H1 (cell line): ENCODE measurements around the gene CEBPA. TPM values are rescaled to one million over a fixed set of nuclear protein-coding genes. Genes with fewer than 3 reads are reported as not detected.

Experiments used
- CTCF ChIA-PET: fragments of 300-600 bp; sonication (Branson Sonifier 250); formaldehyde crosslinking; loops from one replicate; lab custom pipeline; 2021; ENCODE audit not compliant: partially characterized antibody; lab: Charles Lee
- POLR2A ChIA-PET: fragments of 300-600 bp; sonication (Branson Sonifier 250); formaldehyde crosslinking; loops from one replicate; lab custom pipeline; 2021; ENCODE audit warnings: inconsistent platforms; ENCODE audit not compliant: partially characterized antibody; lab: Charles Lee
- DNase-seq, 2 experiments: peaks; one replicate each; pipeline versions ENCODE4 v3.0.0 to v3.0.0-alpha.2; 2010 to 2022; ENCODE audit warnings: low spot score in 2 of 2, low read depth in 1 of 2, mixed read lengths in 1 of 2
- FAIRE-seq: peaks from 2 replicates; lab custom pipeline; 2011; peaks lifted over from hg19 to GRCh38; lab: Jason Lieb, UNC
- H2AFZ ChIP-seq: 2 replicates; pipeline ENCODE4 v1.8.1; 2012; ENCODE audit warnings: low read length, inconsistent platforms
- H2AK5ac ChIP-seq: 2 replicates; pipeline ENCODE4 v1.6.1; 2013; ENCODE audit warnings: low read depth, low read length
- H2BK120ac ChIP-seq: replicated peaks from 2 replicates; pipeline ENCODE3; 2013; ENCODE audit warnings: low read depth, low read length, inconsistent platforms
- H2BK12ac ChIP-seq: 2 replicates; pipeline ENCODE4 v1.6.1; 2013; ENCODE audit warnings: low read depth, low read length
- H2BK15ac ChIP-seq: 2 replicates; pipeline ENCODE4 v1.6.1; 2013; ENCODE audit warnings: low read length
- H2BK20ac ChIP-seq: 2 replicates; pipeline ENCODE4 v1.6.1; 2013; ENCODE audit warnings: low read length
- H2BK5ac ChIP-seq: 2 replicates; pipeline ENCODE4 v1.6.1; 2013; ENCODE audit warnings: low read depth, low read length
- H3K14ac ChIP-seq: 2 replicates; pipeline ENCODE4 v1.6.1; 2013; ENCODE audit warnings: inconsistent platforms; ENCODE audit not compliant: insufficient read length
- H3K18ac ChIP-seq: 2 replicates; pipeline ENCODE4 v1.6.1; 2013; ENCODE audit warnings: low read length; ENCODE audit errors: extremely low read depth
- H3K23ac ChIP-seq: 2 replicates; pipeline ENCODE4 v1.6.1; 2013; ENCODE audit warnings: inconsistent platforms; ENCODE audit not compliant: insufficient read length
- H3K23me2 ChIP-seq: 2 replicates; pipeline ENCODE4 v1.6.1; 2013; ENCODE audit warnings: low read depth, low read length
- H3K27ac ChIP-seq: 2 replicates; pipeline ENCODE4 v1.6.1; 2011; ENCODE audit warnings: low read depth, low read length, inconsistent platforms
- H3K27me3 ChIP-seq, 4 experiments: replicated peaks in 1 of 4; 1 replicate in 1 of 4; 2 replicates in 3 of 4; pipeline versions ENCODE4 v1.6.1 to v1.8.1; 2011 to 2013; ENCODE audit warnings: low read length in 3 of 4, mild to moderate bottlenecking in 3 of 4, inconsistent platforms in 2 of 4, mixed read lengths in 2 of 4, moderate library complexity in 1 of 4; ENCODE audit not compliant: control insufficient read depth in 3 of 4, insufficient read depth in 3 of 4; ENCODE audit errors: extremely low read depth in 1 of 4
- H3K36me3 ChIP-seq, 4 experiments: 2 replicates each; pipeline versions ENCODE4 v1.6.1 to v1.8.1; 2011 to 2013; ENCODE audit warnings: mild to moderate bottlenecking in 4 of 4, low read length in 3 of 4, moderate library complexity in 2 of 4, control low read depth in 1 of 4, inconsistent platforms in 1 of 4; ENCODE audit not compliant: insufficient read depth in 4 of 4, control insufficient read depth in 2 of 4
- H3K4ac ChIP-seq: replicated peaks from 2 replicates; pipeline ENCODE3; 2013; ENCODE audit warnings: low read length, low read depth, mixed read lengths, inconsistent platforms; ENCODE audit not compliant: insufficient read length
- H3K4me1 ChIP-seq, 4 experiments: replicated peaks in 1 of 4; 1 replicate in 1 of 4; 2 replicates in 3 of 4; pipeline versions ENCODE4 v1.6.1 to v1.8.1; 2011 to 2013; ENCODE audit warnings: low read length in 3 of 4, inconsistent platforms in 2 of 4, mixed read lengths in 1 of 4; ENCODE audit not compliant: insufficient read depth in 4 of 4, control insufficient read depth in 3 of 4
- H3K4me2 ChIP-seq, 2 experiments: 2 replicates each; pipeline versions ENCODE4 v1.6.1 to v1.8.1; 2011 to 2013; ENCODE audit warnings: low read depth in 2 of 2, low read length in 2 of 2, control low read depth in 1 of 2, inconsistent platforms in 1 of 2, mild to moderate bottlenecking in 1 of 2; ENCODE audit not compliant: insufficient read depth in 1 of 2
- H3K4me3 ChIP-seq, 4 experiments: fragments of 200-600, 300-600 bp in 1 of 4; sonication (generic), shearing (Covaris generic), sonication (Bioruptor Twin) in 1 of 4; 2 replicates each; pipeline versions ENCODE4 v1.5.1 to v1.8.1; 2011 to 2016; ENCODE audit warnings: low read length in 4 of 4, low read depth in 3 of 4, control low read depth in 2 of 4, inconsistent platforms in 2 of 4, mild to moderate bottlenecking in 2 of 4, mixed read lengths in 1 of 4, moderate library complexity in 1 of 4; ENCODE audit not compliant: insufficient read depth in 2 of 4; ENCODE audit errors: extremely low read depth in 1 of 4
- H3K56ac ChIP-seq: replicated peaks from 2 replicates; pipeline ENCODE3; 2013; ENCODE audit warnings: low read depth, mild to moderate bottlenecking, mixed read lengths, low read length, inconsistent platforms; ENCODE audit not compliant: insufficient read length
- H3K79me1 ChIP-seq: 2 replicates; pipeline ENCODE4 v1.6.1; 2013; ENCODE audit warnings: low read depth, low read length, control low read depth
- H3K79me2 ChIP-seq, 2 experiments: 2 replicates each; pipeline versions ENCODE4 v1.6.1 to v1.8.1; 2012 to 2013; ENCODE audit warnings: low read length in 2 of 2, mild to moderate bottlenecking in 2 of 2, inconsistent platforms in 1 of 2; ENCODE audit not compliant: insufficient read depth in 2 of 2, control insufficient read depth in 1 of 2
- H3K9ac ChIP-seq, 4 experiments: replicated peaks in 1 of 4; 1 replicate in 1 of 4; 2 replicates in 3 of 4; pipeline versions ENCODE4 v1.6.1 to v1.8.1; 2011 to 2013; ENCODE audit warnings: low read depth in 3 of 4, low read length in 3 of 4, control low read depth in 2 of 4, mild to moderate bottlenecking in 2 of 4, moderate library complexity in 2 of 4, inconsistent platforms in 1 of 4; ENCODE audit errors: extremely low read depth in 1 of 4
- H3K9me3 ChIP-seq, 2 experiments: 2 replicates each; pipeline versions ENCODE4 v1.6.1 to v1.8.1; 2012 to 2013; ENCODE audit warnings: mild to moderate bottlenecking in 2 of 2, moderate library complexity in 2 of 2, control low read depth in 1 of 2, inconsistent platforms in 1 of 2, low read depth in 1 of 2, low read length in 1 of 2, mixed read lengths in 1 of 2; ENCODE audit not compliant: insufficient read depth in 2 of 2
- H4K20me1 ChIP-seq, 2 experiments: replicated peaks in 1 of 2; 2 replicates each; pipeline versions ENCODE3 to v1.8.1; 2011 to 2013; ENCODE audit warnings: inconsistent platforms in 2 of 2, low read length in 2 of 2, mild to moderate bottlenecking in 1 of 2; ENCODE audit not compliant: insufficient read depth in 2 of 2, control insufficient read depth in 1 of 2
- H4K5ac ChIP-seq: 2 replicates; pipeline ENCODE4 v1.6.1; 2013; ENCODE audit warnings: low read length, low read depth, mixed read lengths, inconsistent platforms; ENCODE audit not compliant: insufficient read length
- H4K8ac ChIP-seq: 2 replicates; pipeline ENCODE4 v1.8.0; 2013; ENCODE audit warnings: mild to moderate bottlenecking, moderate library complexity, low read length, inconsistent platforms; ENCODE audit not compliant: insufficient read depth; ENCODE audit errors: extremely low read depth
- H4K91ac ChIP-seq: replicated peaks from 2 replicates; pipeline ENCODE3; 2013; ENCODE audit warnings: low read length, mixed read lengths, inconsistent platforms; ENCODE audit not compliant: insufficient read length
- ATF3 ChIP-seq: IDR thresholded peaks from 2 replicates; pipeline ENCODE4 v1.6.1; 2011; ENCODE audit warnings: low read depth, mild to moderate bottlenecking, low read length; ENCODE audit not compliant: insufficient read depth
- CBX5 ChIP-seq: fragments of 300-800, 300-1000 bp; sonication (generic); IDR thresholded peaks from 2 replicates; pipeline ENCODE4 v1.7.1; 2016; ENCODE audit warnings: antibody characterized with exemption, low read length, low read depth
- CREB1 ChIP-seq: IDR thresholded peaks from 2 replicates; pipeline ENCODE4 v1.6.1; 2012; ENCODE audit warnings: inconsistent platforms
- E2F6 ChIP-seq: IDR thresholded peaks from 2 replicates; pipeline ENCODE4 v1.6.1; 2012; ENCODE audit warnings: inconsistent platforms
- EP300 ChIP-seq, 2 experiments: IDR thresholded peaks; 1 replicate in 1 of 2; 2 replicates in 1 of 2; pipeline ENCODE4 v1.6.1; 2011 to 2012; ENCODE audit warnings: low read depth in 2 of 2, low read length in 2 of 2, mild to moderate bottlenecking in 2 of 2, borderline replicate concordance in 1 of 2, inconsistent platforms in 1 of 2, moderate library complexity in 1 of 2
- POU5F1 ChIP-seq: IDR thresholded peaks from 2 replicates; pipeline ENCODE4 v1.6.1; 2011; ENCODE audit warnings: low read depth, mild to moderate bottlenecking, low read length, moderate library complexity
- RXRA ChIP-seq: IDR thresholded peaks from 2 replicates; pipeline ENCODE4 v1.6.1; 2011; ENCODE audit warnings: low read depth, mild to moderate bottlenecking, low read length, moderate library complexity; ENCODE audit not compliant: insufficient read depth
- SIN3A ChIP-seq, 2 experiments: IDR thresholded peaks in 1 of 2; conservative IDR thresholded peaks in 1 of 2; 2 replicates each; pipeline ENCODE4 v1.6.1; 2011 to 2012; ENCODE audit warnings: low read length in 2 of 2, improper control_type of control experiment in 1 of 2, low read depth in 1 of 2, mild to moderate bottlenecking in 1 of 2
- SP1 ChIP-seq: IDR thresholded peaks from 2 replicates; pipeline ENCODE4 v1.6.1; 2011; ENCODE audit warnings: low read depth, low read length
- SUZ12 ChIP-seq: fragments of 200-600 bp; sonication (generic); IDR thresholded peaks from 2 replicates; pipeline ENCODE4 v1.6.1; 2012; ENCODE audit warnings: mild to moderate bottlenecking, inconsistent platforms, low read length, moderate library complexity, mixed read lengths
- WGBS, 2 experiments: shearing (Covaris generic) in 1 of 2; methylation state at CpG; one replicate each; pipeline versions ENCODE4 v1.1.6 to v1.1.7; 2013 to 2015; ENCODE audit warnings: low lambda C conversion rate in 2 of 2, mixed read lengths in 2 of 2, inconsistent platforms in 1 of 2, low coverage in 1 of 2, missing lambda C conversion rate in 1 of 2; ENCODE audit not compliant: insufficient replicate concordance in 2 of 2, insufficient coverage in 1 of 2, insufficient read length in 1 of 2; ENCODE audit errors: extremely low coverage in 1 of 2, missing lambda C conversion rate in 1 of 2; 5-methylcytosine and 5-hydroxymethylcytosine counted together
- polyA plus RNA-seq, 7 experiments: library from polyadenylated mRNA; depleted of rRNA in 3 of 7; stranded (reverse) in 5 of 7; unstranded in 2 of 7; fragments of >200 nt in 5 of 7; fragments of 200-250 nt in 2 of 7; gene quantifications; 1 replicate in 5 of 7; 2 replicates in 1 of 7; 4 replicates in 1 of 7; pipeline versions ENCODE4 v1.2.1 to v1.2.3, GENCODE V29; 2011 to 2013; ENCODE audit warnings: missing spikeins in 2 of 7, mixed read lengths in 2 of 7
- total RNA-seq: library from RNA; stranded (reverse); fragmentation: NEBNext Ultra II Directional; extraction: Animal tissue kit (Norgen Biotek cat#: 25700); gene quantifications from 2 replicates; pipeline ENCODE4 v1.2.1, GENCODE V29; 2021

CEBPA gene
- total and polyA plus RNA-seq, 2 of the 8 experiments (the other 6 are each of a cell fraction or from before 2014, with no cell fraction given), result 2.0 to 2.7 TPM

GRCh38 chr19:33310606-33311325, 8.4 kb upstream of the CEBPA start:
- WGBS, 2 experiments, result 81% methylated on average over 18 of the region's 18 CpGs; no CpG with 5 or more reads in 1 of the 2 experiments
- Histone ChIP-seq H2BK15ac (0 out of 2 replicates have a peak overlapping the region, but pooled peaks have one; percentile 67), H2BK5ac (no peak overlapping the region), H3K9me3 (peaks cover 0 to 2% of the 10 kb centered on the region in 2 experiments; a peak in 1 of 4 replicates), H4K91ac (no peak overlapping the region), H2AFZ (no peak overlapping the region), H3K4me1 (peaks cover 0 to 4% (median 3%) of the 10 kb centered on the region in 4 experiments; a peak in 4 of 7 replicates), H3K23ac (no peak overlapping the region), H4K5ac (no peak overlapping the region), H3K14ac (no peak overlapping the region), H2AK5ac (0 out of 2 replicates have a peak overlapping the region, but pooled peaks have one; percentile 7), H4K8ac (no peak overlapping the region; the same call in 1 of the 2 replicates), H4K20me1 (no peaks in the 10 kb centered on the region), H3K56ac (no peak overlapping the region), H3K79me2 (no peaks in the 10 kb centered on the region), H3K27ac (no peak overlapping the region), H3K23me2 (no peaks in the 10 kb centered on the region), H3K9ac (no peak overlapping the region), H3K79me1 (no peaks in the 10 kb centered on the region; the same call in 1 of the 2 replicates), H3K4ac (no peak overlapping the region), H3K36me3 (no peaks in the 10 kb centered on the region), H3K4me2 (peak overlapping the region in 1 of 2 experiments; percentile 22; a peak in 1 of 4 replicates), H3K4me3 (no peak overlapping the region), H2BK20ac (no peak overlapping the region), H2BK12ac (peak overlapping the region; percentile 53; the same call in 1 of the 2 replicates), H3K18ac (no peak overlapping the region), H3K27me3 (no peaks in the 10 kb centered on the region), H2BK120ac (no peak overlapping the region)
- no peak for FAIRE-seq
- ChIA-PET POLR2A (interaction anchor here (0.9 to 2.8 kb wide), 3 partner anchors 8 to 84 kb away, joined by 3 to 7 read pairs (median 3); partner anchors contain the start of gene CEBPA), CTCF (interaction anchor here (0.6 to 2.3 kb wide), 13 partner anchors 9 to 121 kb away, joined by 3 to 7 read pairs (median 3); partner anchors contain the start of gene SLC7A10)
- no peak for DNase-seq
- no peak for TF ChIP-seq SP1
- TF ChIP-seq EP300 (IDR thresholded peaks at IDR 0.05; ENCODE audit: borderline replicate concordance in 1 of 2, low read depth in 2 of 2, low read length in 2 of 2), result no peak
- no peak for TF ChIP-seq CBX5
- TF ChIP-seq POU5F1, result no peak
- no peak for TF ChIP-seq SIN3A (conservative IDR thresholded peaks at IDR 0.05 in 1 of 2, IDR thresholded peaks at IDR 0.05 in 1 of 2; ENCODE audit: low read depth in 1 of 2, low read length in 2 of 2)
- TF ChIP-seq CREB1, result no peak
- TF ChIP-seq E2F6, result no peak
- no peak for TF ChIP-seq RXRA
- TF ChIP-seq SUZ12, result no peak
- TF ChIP-seq ATF3, result no peak
